K562 (cell line): ENCODE results near the gene MXRA7. TPM values are rescaled to one million over a fixed set of nuclear protein-coding genes. Genes with fewer than 3 reads are reported as not detected.

Source experiments
- HMGN3 ChIP-seq: IDR thresholded peaks from 2 replicates; pipeline ENCODE4 v1.6.1; 2011; ENCODE audit warnings: borderline replicate concordance, low read depth, mild to moderate bottlenecking, mixed read lengths, low read length; ENCODE audit not compliant: insufficient read length; ENCODE audit errors: extremely low read depth
- L3MBTL2 ChIP-seq: fragments of 450-650 bp; IDR thresholded peaks from 2 replicates; pipeline ENCODE4 v1.6.1; 2016; ENCODE audit warnings: mild to moderate bottlenecking, moderate library complexity
- MYBL2 ChIP-seq, 2 experiments: fragments of 450-650 bp in 1 of 2; sonication (generic) in 1 of 2; formaldehyde crosslinking in 1 of 2; IDR thresholded peaks; 2 replicates each; pipeline versions ENCODE4 v1.6.1 to v1.8.1; 2017 to 2022; ENCODE audit warnings: borderline replicate concordance in 1 of 2, inconsistent platforms in 1 of 2, low read depth in 1 of 2, mild to moderate bottlenecking in 1 of 2, missing genetic modification reagents in 1 of 2, moderate library complexity in 1 of 2
- SMARCA5 ChIP-seq: fragments of 450-650 bp; IDR thresholded peaks from 2 replicates; pipeline ENCODE4 v1.6.1; 2016
- TCF3 ChIP-seq: sonication (generic); formaldehyde crosslinking; IDR thresholded peaks from 2 replicates; pipeline ENCODE4 v1.4.0; 2020; ENCODE audit warnings: mild to moderate bottlenecking, missing genetic modification reagents
- ZFP36 ChIP-seq: fragments of 150-350 bp; IDR thresholded peaks from 2 replicates; pipeline ENCODE4 v1.6.1; 2018; ENCODE audit warnings: low read length, low read depth; ENCODE audit not compliant: partially characterized antibody
- ZNF146 ChIP-seq: IDR thresholded peaks from one replicate; pipeline ENCODE4 v1.6.1; 2018; ENCODE audit warnings: missing compliant biosample characterization; ENCODE audit not compliant: unreplicated experiment
- ZNF174 ChIP-seq: fragments of 250-450 bp; sonication (Bioruptor Pico); IDR thresholded peaks from 2 replicates; pipeline ENCODE4 v1.4.0; 2020; ENCODE audit warnings: mild to moderate bottlenecking
- ZNF507 ChIP-seq: conservative IDR thresholded peaks from 2 replicates; pipeline ENCODE4 v1.6.1; 2017; ENCODE audit warnings: missing genetic modification characterization, missing compliant biosample characterization
- ZNF699 ChIP-seq: fragments of 250-450 bp; sonication (Bioruptor Pico); IDR thresholded peaks from 2 replicates; pipeline ENCODE4 v1.8.0; 2021; ENCODE audit warnings: mild to moderate bottlenecking, moderate library complexity; ENCODE audit not compliant: insufficient replicate concordance
- polyA plus RNA-seq, 8 experiments: library from polyadenylated mRNA; depleted of rRNA in 4 of 8; stranded (reverse) in 5 of 8; unstranded in 3 of 8; fragments of >200 nt; fragmentation: Nextera tagmentation in 2 of 8; fragmentation: Illumina TruSeq in 1 of 8; extraction: Ambion mirVana in 2 of 8; extraction: Trizol in 1 of 8; gene quantifications; 2 replicates each; pipeline versions ENCODE4 v1.2.1 to v1.2.3, GENCODE V29; 2011 to 2014; ENCODE audit warnings: inconsistent platforms in 1 of 8, missing spikeins in 1 of 8
- total RNA-seq, 7 experiments: library from RNA; depleted of rRNA in 6 of 7; stranded (reverse); fragments of >200 nt in 6 of 7; fragmentation: Illumina TruSeq in 2 of 7; extraction: Trizol in 2 of 7; gene quantifications; 2 replicates each; pipeline versions ENCODE4 v1.2.1 to v1.2.3, GENCODE V29; 2011 to 2021; ENCODE audit warnings: low replicate concordance in 1 of 7
- TF ChIP-seq, protein P1 (sequence below), 2 experiments: fragments of 200-800 bp in 1 of 2; sonication (Bioruptor generic) in 1 of 2; sonication (generic) in 1 of 2; formaldehyde crosslinking in 1 of 2; IDR thresholded peaks in 1 of 2; conservative IDR thresholded peaks in 1 of 2; 2 replicates each; pipeline versions ENCODE4 v1.5.0 to v1.6.1; 2016 to 2020; ENCODE audit warnings: missing compliant biosample characterization in 1 of 2, missing genetic modification characterization in 1 of 2, missing genetic modification reagents in 1 of 2
- TF ChIP-seq, protein P2 (sequence below): fragments of 450-650 bp; formaldehyde crosslinking; IDR thresholded peaks from 2 replicates; pipeline ENCODE4 v1.4.0; 2020; ENCODE audit warnings: mild to moderate bottlenecking, moderate library complexity
- TF ChIP-seq, protein P3 (sequence below): fragments of 250-450 bp; sonication (Bioruptor Pico); IDR thresholded peaks from 2 replicates; pipeline ENCODE4 v1.5.0; 2021; ENCODE audit warnings: mild to moderate bottlenecking, moderate library complexity
- TF ChIP-seq, protein P4 (sequence below): IDR thresholded peaks from 3 replicates; pipeline ENCODE4 v1.6.1; 2011; ENCODE audit warnings: borderline replicate concordance, mild to moderate bottlenecking, moderate library complexity; ENCODE audit not compliant: insufficient read length; ENCODE audit errors: extremely low read depth

The MXRA7 gene
- total and polyA plus RNA-seq, 9 of the 15 experiments (the other 6 are each of a cell fraction or from before 2014, with no cell fraction given): 2.6 to 38.4 (median 14.3) TPM

DNA sequence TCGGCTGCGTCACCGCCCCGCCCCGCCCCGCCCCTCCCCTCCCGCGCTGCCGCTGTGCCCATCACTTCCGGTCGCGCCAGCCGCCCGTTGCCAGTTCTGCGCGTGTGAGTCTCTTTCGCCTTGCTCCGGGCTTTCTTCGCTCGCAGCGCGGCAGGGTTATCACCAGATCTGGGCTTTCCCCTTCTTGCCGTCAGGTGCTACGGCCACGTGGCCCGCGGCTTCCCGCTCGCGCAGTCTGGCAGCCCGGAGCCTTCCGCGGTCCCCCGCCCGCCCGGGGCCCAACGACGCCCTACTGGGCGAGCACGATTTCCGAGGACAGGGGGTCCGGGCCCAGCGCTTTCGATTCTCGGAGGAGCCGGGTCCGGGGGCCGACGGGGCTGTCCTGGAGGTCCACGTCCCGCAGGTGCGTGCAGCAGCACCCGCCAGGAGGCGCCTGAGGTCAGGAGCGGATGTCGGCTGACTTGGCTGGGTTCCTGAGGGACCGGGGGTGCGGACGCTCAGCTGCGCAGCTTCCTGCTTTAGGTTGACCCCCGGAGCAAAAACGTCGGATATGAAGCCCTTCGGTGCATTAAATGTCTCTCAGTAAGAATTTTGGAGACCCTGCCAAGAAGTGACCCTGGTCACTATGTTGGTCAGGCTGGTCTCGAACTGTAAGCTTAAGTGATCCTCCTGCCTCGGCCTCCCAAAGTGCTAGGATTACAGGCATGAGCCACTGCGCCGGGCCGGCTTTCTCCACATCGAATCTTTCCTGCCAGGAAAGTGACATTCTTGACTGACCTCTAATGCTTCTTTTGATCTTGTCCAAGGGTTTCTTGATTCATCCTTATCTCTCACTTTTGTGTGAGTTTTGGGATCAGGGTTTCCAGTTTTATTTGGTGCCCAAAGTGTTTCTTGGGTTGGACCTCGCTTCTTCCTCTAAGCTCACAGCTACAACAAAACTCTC, 16.3 kb upstream of the MXRA7 start, which contains the start of gene METTL23 (continued):
- TF ChIP-seq ZNF146 (CRISPR knock-in tag): no peak
- no peak for TF ChIP-seq SMARCA5
- no peak for TF ChIP-seq MYBL2 (IDR thresholded peaks at IDR 0.05; ENCODE audit: low read depth)
- no peak for TF ChIP-seq MYBL2 (CRISPR knock-in tag; IDR thresholded peaks at IDR 0.05; ENCODE audit: borderline replicate concordance)
- TF ChIP-seq HMGN3: peak; percentile 82
- TF ChIP-seq ZNF699 (CRISPR knock-in tag): no peak
- TF ChIP-seq ZFP36: no peak
- no peak for TF ChIP-seq ZNF174 (CRISPR knock-in tag)
- TF ChIP-seq L3MBTL2: peak; percentile 94
- TF ChIP-seq, protein P1, sequence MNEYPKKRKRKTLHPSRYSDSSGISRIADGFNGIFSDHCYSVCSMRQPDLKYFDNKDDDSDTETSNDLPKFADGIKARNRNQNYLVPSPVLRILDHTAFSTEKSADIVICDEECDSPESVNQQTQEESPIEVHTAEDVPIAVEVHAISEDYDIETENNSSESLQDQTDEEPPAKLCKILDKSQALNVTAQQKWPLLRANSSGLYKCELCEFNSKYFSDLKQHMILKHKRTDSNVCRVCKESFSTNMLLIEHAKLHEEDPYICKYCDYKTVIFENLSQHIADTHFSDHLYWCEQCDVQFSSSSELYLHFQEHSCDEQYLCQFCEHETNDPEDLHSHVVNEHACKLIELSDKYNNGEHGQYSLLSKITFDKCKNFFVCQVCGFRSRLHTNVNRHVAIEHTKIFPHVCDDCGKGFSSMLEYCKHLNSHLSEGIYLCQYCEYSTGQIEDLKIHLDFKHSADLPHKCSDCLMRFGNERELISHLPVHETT (CRISPR knock-in tag; conservative IDR thresholded peaks at IDR 0.05 in 1 of 2, IDR thresholded peaks at IDR 0.05 in 1 of 2): peak in 1 of 2 experiments; percentile 80; a peak in 2 of 4 replicates
- TF ChIP-seq, protein P2, sequence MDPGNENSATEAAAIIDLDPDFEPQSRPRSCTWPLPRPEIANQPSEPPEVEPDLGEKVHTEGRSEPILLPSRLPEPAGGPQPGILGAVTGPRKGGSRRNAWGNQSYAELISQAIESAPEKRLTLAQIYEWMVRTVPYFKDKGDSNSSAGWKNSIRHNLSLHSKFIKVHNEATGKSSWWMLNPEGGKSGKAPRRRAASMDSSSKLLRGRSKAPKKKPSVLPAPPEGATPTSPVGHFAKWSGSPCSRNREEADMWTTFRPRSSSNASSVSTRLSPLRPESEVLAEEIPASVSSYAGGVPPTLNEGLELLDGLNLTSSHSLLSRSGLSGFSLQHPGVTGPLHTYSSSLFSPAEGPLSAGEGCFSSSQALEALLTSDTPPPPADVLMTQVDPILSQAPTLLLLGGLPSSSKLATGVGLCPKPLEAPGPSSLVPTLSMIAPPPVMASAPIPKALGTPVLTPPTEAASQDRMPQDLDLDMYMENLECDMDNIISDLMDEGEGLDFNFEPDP (CRISPR knock-in tag): no peak
- TF ChIP-seq ZNF507 (tag): no peak
- TF ChIP-seq, protein P3, sequence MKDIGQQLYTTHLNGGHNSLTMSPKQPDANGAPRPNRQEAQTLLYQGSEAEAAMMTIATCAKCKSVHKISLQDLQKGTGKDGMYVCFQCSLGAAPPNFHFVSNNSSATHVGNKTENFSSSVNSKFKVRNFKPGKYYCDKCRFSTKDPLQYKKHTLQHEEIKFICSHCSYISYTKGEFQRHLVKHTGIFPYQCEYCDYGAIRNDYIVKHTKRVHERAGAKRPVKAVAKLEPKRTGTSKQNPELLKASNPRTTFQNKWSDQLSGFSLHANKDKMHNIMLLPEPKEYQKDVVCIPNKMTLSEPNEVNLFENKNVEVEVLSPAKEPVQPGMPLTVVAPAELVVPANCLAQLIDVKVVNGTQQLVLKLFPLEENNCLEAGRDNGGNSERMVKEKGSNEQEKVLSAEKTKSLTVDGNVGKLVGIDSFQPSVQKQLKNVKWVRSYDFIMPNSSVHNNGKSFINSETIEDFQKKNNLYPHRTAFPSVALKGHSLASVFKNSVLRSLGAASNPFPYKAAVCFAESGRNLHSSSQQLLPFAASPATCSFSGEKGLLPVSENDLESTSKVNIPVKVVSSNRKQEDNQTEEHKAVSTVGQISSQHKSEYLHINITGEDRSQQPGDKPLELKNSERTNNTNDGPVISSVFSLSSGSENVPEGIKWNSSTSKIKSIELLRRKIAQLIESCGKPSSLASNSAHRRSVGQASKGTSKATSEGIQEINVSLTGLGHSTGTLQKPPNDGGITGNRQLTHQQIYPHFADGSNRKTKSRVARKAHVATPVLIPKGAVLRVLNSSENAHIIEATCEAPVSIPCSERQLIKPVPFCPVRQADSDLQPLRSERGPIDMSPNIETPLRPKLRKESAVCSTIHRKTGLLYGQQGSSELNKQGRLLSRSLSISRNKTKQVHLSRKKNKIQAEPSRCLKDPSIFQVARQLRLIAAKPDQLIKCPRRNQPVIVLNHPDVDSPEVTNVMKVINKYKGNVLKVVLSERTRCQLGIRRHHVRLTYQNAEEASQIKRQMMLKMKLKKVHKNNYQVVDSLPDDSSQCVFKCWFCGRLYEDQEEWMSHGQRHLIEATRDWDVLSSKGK (CRISPR knock-in tag): no peak
- 0 out of 2 replicates have a peak, but pooled peaks have one; percentile 14 for TF ChIP-seq TCF3 (CRISPR knock-in tag)
- TF ChIP-seq, protein P4, sequence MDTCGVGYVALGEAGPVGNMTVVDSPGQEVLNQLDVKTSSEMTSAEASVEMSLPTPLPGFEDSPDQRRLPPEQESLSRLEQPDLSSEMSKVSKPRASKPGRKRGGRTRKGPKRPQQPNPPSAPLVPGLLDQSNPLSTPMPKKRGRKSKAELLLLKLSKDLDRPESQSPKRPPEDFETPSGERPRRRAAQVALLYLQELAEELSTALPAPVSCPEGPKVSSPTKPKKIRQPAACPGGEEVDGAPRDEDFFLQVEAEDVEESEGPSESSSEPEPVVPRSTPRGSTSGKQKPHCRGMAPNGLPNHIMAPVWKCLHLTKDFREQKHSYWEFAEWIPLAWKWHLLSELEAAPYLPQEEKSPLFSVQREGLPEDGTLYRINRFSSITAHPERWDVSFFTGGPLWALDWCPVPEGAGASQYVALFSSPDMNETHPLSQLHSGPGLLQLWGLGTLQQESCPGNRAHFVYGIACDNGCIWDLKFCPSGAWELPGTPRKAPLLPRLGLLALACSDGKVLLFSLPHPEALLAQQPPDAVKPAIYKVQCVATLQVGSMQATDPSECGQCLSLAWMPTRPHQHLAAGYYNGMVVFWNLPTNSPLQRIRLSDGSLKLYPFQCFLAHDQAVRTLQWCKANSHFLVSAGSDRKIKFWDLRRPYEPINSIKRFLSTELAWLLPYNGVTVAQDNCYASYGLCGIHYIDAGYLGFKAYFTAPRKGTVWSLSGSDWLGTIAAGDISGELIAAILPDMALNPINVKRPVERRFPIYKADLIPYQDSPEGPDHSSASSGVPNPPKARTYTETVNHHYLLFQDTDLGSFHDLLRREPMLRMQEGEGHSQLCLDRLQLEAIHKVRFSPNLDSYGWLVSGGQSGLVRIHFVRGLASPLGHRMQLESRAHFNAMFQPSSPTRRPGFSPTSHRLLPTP: peak; percentile 47
